Fibroblast of the aortic adventitia (primary cell): ENCODE results near the gene AKT2. TPM values are rescaled to one million over a fixed set of nuclear protein-coding genes. Genes with fewer than 3 reads are reported as not detected.

Experiments
- DNase-seq: peaks from one replicate; pipeline ENCODE4 v3.0.0-alpha.2; 2010; ENCODE audit warnings: low read depth
- H3K4me3 ChIP-seq: 2 replicates; pipeline ENCODE4 v1.5.1; 2011; ENCODE audit warnings: low read depth, mild to moderate bottlenecking, control low read depth, low read length, moderate library complexity
- CTCF ChIP-seq: IDR thresholded peaks from 2 replicates; pipeline ENCODE4 v1.5.1; 2011; ENCODE audit warnings: mild to moderate bottlenecking, low read length, control low read depth, inconsistent platforms; ENCODE audit not compliant: insufficient read depth
- total RNA-seq: library from RNA; depleted of rRNA; stranded (reverse); fragments of >200 nt; gene quantifications from 2 replicates; pipeline ENCODE4 v1.2.3, GENCODE V29; 2012; ENCODE audit warnings: low replicate concordance

The AKT2 gene
- total RNA-seq, 1 donor = 124 TPM

- DNase-seq = peak; percentile 100
- TF ChIP-seq CTCF = no peak
- peak overlapping the region; percentile 90 for H3K4me3 ChIP-seq
These were observed 449 bp upstream of the AKT2 start for GRCh38 chr19:40285353-40286234.

GRCh38 chr19:40284251-40284500 lies 969 bp downstream of the AKT2 start:
- no peak for DNase-seq
- no peak for TF ChIP-seq CTCF
- H3K4me3 ChIP-seq = peak overlapping the region; percentile 90

- DNase-seq = no peak
- no peak for TF ChIP-seq CTCF
- peak overlapping the region; percentile 90 for H3K4me3 ChIP-seq
These were observed 1.5 kb downstream of the AKT2 start for GRCh38 chr19:40283414-40284250.

- peak overlapping the region; percentile 90 for H3K4me3 ChIP-seq
- TF ChIP-seq CTCF = no peak
- DNase-seq = no peak
These were observed 2.2 kb downstream of the AKT2 start for GRCh38 chr19:40282920-40283319.

- no peak for DNase-seq
- H3K4me3 ChIP-seq = no peak overlapping the region
- TF ChIP-seq CTCF = no peak
These were observed 3.0 kb downstream of the AKT2 start for GRCh38 chr19:40282209-40282580.

GRCh38 chr19:40281381-40282208 lies 3.5 kb downstream of the AKT2 start:
- no peak for DNase-seq
- no peak for TF ChIP-seq CTCF

More at GRCh38 chr19:40281381-40282208, 3.5 kb downstream of the AKT2 start:
- no peak overlapping the region for H3K4me3 ChIP-seq
